HS-5 (cell line): Measurements from ENCODE around the gene BIN2.

Experiments
- DNase-seq: peaks from one replicate; pipeline ENCODE4 v3.0.0-alpha.2; 2012; ENCODE audit warnings: low read depth

The BIN2 gene

DNA sequence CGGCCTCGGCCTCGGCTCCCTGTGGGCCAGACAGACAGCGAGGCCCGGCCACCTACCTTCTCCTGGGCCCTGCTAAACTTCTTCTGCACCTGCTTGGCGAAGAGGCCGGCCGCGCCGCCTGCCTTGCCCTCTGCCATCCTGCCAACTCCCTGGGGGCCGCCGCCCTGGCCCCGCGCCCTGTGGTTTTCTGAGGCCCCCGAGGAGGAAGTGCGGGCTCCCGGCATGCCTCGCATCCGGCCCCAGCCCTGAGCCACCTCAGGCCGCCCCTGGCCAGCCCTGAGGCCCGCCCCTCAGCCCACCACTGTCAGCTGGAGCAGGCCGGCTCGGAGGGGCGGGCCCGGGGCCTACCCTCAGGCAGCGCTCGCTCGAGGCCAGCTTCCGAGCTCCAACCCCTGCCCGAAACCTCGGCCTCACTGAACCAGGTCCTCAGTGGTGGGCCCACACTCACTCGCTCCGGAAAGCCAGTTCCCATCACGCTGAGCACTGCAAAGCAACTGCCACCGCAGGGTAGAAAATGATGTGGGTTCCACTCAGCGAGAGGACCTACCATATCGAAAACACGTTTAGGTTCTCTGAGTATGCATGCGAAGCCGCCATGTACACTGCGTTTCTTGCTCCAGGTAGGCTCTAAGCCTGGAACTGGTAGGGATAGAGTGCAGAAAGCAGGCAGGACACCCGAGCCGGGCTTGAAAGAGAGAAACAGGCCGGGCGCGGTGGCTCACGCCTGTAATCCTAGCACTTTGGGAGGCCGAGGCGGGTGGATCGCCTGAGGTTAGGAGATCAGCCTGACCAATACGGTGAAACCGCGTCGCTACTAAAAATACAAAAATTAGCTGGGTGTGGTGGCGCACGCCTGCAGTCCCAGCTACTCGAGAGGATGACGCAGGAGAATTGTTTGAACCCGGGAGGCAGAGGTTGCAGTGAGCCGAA is at the start of gene BIN2:
Gene BIN2 (minus strand): TSS at position 209 of the 930 bp plus-strand sequence. CDS start 72 bp downstream, at position 137.
- DNase-seq = no peak

DNA sequence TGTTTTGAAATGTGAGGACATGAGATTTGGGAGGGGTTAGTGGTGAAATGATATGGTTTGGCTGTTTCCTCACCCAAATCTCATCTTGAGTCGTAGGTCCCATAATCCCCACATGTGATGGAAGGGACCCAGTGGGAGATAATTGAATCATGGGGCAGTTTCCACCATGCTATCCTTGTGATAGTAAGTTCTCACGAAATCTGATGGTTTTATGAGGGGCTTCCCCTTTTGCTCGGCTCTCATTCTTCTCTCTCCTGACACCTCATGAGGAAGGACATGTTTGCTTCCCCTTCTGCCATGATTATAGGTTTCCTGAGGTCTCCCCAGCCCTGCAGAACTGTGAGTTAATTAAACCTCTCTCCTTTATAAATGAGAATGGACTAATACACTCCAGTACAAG is 49.2 kb upstream of the BIN2 start:
- no peak for DNase-seq

DNA sequence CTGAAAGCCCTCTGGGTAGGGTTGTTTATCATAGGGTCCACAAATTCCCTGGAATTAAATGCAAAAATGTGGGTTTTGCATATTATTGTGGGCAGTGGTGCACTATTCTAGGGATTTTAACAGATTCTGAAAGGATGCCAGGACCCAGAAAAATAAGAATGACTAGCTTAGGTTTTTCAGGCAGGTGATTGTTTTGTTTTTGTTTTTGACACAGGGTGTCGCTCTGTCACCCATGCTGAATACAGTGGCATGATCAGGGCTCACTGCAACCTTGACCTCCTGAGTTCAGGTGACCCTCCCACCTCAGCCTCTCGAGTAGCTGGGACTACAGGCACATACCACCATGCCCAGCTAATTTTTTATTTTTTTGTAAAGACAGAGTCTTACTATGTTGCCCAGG is 48.0 kb upstream of the BIN2 start:
- no peak for DNase-seq

DNA sequence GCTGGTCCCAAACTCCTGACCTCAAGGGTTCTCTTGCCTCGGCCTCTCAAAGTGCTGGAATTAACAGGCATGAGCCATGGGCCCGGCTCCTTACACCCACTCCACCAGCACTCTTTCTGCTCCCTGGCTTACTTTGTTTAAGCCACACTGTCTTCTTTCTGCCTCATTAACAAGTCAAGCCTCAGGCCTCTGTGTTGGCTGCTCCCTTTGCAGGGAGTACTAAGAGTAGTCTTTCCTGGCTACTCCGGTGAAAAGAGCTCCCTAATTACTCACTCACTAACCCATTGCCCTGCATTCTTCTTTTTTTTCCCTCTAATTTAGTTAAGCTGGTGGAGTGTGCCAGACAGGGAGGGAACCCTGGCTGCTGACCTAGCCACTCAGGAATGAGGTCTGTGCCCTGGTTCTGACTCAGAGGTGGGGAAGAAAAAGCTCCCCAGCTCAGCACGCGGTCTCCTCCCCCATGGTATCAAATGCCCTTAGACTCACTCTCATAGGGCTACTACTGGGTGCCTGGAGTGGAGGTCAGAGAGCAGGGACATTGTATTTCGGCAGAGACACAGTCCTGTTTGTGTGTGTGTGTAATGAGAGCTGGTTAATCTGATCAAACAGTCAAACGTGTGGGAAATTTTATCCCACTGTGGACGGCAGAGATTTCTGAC is 47.5 kb upstream of the BIN2 start:
- DNase-seq = peak; percentile 95

DNA sequence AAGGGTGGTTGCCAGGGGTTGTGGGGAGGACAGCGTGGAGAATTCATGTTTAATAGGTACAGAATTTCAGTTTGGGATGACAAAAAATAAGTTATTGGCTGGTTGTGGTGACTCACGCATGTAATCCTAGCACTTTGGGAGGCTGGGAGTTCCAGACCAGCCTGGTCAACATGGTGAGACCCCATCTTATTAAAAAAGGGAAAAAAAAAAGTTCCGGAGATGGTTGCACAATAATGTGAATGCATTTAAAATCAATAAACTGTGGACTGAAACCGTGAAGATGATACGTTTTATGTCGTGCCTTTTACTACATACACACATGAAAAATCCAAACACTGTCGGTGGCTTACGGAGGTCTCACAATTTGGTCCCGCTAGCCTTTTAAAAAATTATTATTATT is 46.7 kb upstream of the BIN2 start:
- no peak for DNase-seq

DNA sequence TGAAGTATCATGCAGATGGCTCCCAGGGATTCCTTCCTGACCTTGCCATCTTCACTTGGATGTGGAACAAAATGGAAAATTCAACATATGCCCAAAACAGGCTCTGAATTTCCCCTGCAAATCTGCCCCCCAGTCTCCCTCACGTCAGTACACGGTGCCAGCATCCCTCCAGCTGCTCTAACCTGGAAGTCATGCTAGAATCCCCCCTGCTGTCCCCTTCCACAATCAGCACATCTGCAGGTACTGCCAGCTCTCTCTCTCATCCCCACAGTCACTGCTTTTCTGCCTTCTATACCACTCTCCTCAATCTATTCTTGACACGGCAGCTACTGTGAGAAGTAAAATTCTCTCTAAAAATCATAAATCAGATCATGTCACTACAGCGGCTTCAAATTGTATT is 45.6 kb upstream of the BIN2 start:
- DNase-seq = no peak

DNA sequence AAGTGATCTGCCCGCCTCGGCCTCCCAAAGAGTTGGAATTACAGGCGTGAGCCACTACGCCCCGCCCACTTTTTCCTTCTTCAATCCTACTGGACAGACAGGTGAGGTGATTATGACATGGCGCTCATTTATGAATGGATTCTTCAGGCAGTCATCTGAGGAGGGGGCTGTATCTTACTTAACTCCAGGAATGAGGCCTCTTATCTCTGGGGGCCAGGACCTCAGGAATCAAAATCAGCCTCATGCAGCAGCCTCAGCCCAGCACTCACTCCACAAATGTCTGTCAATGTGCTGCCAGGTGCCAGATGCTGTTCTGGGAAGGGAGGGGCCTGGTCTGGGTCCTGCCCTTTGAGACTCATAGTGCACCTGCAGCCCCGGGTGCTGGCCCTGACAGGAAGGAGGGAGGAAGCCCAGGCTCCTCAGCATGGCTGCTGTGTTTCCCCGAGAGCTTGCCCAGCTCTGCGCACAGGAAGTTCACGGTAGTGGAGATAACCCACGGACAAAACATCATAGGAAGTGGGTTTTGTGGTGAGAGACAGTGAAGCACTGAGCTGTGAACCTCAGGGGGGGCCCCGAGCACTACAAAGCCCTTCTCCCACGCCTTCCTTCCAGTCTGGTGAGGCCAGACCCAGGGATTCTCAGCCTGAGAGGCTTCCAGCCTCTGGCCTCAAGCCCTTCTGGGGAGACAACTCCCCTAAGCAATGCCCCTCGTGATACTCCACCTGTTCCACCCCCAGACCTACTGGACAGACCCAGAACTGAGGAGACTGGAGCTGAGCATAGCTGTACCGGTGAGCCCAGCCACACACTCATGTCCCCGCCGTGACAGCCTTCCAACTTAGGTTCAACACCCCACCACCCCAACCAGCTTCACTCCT is 44.9 kb upstream of the BIN2 start:
- DNase-seq = no peak

DNA sequence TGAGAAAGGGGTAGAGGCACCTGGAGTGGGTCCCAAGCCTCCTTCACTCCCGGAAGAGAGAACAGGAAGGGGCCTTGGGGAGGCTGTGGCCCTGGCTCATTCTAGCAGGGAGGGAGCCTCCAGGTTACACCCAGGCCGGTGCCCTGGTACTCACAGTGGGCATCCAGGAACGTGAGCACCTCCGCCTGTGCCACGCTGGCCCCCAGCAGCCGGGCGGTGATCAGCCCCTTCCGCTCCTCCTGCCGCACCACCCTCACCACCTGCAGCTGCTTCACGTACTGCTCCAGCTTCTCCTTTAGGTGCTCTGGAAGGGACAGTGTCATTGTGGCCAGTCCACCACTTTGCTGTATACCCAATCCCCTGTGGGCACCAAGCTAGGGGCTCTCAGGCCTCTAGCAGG is 41.3 kb upstream of the BIN2 start:
- DNase-seq = no peak

DNA sequence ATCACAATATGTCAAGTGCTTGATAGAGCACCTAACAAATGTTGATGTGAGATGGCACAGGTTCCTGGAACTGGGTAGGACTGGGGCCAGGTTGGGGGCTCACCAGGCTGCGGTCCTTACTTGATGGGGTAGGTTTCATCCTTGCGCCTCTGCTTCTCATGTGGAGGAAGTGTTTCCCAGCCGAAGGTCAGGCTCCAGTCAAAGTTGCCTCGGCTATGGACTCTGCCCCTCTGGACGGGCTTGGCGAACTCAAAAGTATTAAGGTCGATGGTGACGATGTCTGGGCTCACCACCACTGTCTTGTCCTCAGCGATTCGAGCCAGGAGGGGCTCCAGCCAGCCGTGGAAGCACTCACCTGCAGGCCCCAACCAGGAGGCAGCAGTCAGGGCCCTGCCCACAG is 40.0 kb upstream of the BIN2 start:
- no peak for DNase-seq

DNA sequence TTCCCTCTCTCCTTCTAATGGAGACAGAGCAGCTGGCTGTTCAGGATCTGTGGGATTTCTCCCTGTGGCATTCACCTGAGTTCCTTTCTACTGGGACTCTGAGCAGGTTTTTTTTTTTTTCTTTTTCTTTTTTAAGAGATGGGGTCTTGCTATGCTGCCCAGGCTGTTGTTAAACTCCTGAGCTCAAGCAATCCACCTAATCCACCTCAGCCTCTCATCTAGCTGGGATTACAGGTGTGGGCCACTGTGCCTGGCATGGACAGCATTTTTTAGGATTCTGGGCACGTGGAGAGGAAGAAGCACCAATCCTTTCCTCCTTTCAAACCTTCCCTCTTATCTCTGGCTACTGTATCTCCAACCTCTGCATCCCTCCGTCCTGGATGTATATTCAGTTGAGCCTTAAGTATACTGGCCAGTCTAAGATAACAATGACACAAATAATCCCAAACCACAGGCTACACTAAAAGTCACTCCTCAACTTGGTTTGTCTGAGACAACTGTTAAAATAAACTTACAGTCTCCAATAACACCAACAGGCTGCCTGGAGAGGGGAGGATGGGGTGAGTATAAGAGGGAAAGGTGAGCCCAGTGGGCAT is 38.9 kb upstream of the BIN2 start:
- no peak for DNase-seq

DNA sequence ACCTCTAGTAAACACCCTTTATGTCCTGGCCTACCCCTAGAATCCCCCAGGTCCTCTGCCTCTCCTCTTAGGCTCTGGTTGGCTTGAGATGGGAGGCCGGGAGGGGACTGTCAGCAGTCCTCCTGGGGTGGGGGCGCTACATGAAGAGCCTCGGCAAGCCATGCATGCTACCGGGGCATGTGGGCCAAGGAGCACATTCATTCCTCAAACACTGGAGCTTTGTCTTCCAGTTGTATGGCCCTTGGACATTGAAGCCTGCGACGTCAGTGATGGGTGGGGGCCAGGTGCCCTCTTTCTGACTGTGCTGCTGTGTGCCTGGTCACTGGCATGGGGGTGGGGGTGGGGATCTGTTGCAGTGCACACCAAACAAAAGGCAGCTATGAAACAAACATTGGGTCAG is 38.3 kb upstream of the BIN2 start:
- no peak for DNase-seq

DNA sequence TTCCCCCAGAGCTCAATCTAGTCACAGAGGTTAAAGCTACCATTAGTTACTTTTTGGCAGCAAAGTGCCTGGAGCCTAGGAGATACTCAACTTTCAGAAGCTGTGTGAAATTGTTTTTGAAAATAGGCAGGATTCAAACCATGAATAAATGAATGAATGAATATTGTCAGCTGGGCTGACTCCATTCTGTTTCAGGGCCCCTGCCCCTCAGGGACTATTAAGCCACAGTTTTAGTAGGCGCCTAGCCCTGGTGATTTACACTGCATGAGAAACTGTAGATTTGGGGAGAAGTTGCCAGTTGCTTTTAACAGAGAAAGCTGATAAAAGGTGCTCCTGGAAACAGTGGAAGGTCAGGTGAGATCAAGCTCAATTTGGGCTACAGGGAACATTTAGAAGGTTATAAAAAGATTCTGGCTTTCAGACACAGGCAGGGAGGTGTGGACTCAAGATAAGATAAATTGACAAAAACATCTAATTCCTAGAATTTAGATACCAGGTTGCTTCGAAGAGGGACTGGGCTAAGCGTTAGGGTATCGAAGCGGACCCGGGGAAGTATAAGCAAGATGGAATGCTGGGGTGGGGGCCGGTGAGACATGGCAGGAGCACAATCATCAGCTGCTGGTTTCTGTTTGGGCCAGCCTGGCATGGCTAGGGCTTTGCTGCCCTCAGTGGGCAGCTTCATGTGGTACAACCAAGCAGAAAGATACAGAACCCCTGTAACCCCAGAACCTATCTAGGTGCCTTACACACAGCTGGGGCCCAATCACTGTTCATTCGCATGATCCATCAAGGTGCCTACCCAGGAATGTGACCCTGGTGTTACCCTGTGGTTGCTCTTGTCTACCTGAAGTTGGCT is 37.4 kb upstream of the BIN2 start:
- DNase-seq = no peak

DNA sequence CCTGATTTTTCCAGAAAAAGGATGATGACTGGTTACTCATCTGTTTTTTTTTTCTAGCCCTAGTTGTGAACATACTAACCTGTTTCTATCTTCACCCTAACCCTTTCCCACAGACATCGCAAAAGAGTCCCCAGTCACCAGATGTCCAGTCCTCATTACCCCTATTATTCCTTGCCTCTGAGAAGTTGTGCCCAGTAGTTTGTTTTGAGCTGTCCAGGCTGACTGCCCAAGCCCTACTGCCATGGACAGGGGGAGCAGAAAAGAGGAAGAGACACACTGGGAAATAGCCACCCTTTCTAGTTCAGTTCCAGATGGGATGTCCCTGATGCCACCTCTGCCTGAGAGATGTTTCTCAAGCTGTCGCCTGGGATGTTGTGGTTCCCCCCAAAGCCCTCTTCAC is 36.3 kb upstream of the BIN2 start:
- no peak for DNase-seq

DNA sequence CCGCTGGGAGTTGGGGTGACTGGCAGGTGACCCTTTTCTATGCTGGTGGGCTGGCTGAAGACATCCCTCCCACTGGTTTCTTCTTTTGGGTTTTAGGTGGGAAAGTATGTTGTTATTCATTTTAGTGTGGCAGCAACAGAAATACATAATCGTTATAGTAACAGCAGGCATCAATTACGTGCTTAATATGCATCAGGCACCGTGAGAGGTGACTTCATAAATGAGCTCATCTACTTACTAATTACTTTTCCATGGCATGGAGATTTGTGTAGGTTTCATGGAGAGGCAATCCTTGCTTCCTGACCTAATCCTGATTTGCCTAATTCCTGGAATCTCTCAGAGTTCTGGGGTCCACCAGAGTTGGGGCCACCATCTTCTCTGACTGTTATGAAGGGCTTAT is 35.9 kb upstream of the BIN2 start:
- no peak for DNase-seq

DNA sequence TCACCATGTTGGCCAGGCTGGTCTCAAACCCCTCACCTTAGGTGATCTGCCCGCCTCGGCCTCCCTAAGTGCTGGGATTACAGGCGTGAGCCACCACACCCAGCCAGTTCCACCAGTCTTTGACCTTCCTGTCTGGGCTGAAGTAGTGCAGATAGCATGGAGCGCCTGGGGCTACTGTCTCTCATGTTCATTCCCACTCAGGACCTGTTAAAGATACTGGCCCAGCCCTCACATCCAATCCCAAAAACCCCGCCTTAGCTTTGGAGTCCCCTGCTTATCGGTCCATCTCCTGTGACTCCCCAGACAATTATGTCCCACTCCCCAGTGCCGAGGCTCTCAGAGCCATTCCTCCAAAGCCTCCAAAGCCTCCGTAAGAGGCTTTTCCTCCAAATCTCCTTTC is 34.5 kb upstream of the BIN2 start:
- no peak for DNase-seq

DNA sequence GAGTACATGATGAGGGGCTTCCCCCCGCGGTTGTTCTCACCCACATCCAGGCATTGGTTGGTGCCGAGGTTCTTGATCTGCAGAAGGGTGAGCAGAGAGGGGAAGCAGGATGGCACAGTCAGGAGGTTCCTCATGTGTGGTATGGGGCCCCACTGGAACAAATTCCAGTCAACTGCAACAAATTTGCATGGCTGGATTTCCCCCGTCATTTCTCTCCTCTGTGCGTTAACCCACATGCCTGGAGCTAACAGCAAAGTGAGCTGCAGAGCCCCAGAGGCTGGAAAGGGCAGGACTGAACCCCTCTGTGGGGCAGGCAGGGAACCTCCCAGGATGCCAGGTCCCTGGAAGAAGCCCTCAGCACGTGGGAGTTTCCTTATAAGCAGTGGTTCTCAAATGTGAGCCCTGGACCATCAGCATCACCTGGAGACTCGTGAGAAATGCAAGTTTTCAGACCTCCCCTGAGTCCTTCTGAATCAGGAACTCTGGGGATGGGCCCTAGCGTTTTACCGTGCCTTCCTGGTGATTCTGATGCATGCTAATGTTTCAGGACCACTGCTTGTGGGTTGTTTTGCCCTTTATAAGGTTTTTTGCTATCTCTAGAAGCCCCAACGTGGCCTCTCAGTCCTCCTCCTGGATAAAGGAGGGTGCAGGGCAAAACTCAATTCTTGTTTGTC is 33.5 kb upstream of the BIN2 start:
- no peak for DNase-seq

DNA sequence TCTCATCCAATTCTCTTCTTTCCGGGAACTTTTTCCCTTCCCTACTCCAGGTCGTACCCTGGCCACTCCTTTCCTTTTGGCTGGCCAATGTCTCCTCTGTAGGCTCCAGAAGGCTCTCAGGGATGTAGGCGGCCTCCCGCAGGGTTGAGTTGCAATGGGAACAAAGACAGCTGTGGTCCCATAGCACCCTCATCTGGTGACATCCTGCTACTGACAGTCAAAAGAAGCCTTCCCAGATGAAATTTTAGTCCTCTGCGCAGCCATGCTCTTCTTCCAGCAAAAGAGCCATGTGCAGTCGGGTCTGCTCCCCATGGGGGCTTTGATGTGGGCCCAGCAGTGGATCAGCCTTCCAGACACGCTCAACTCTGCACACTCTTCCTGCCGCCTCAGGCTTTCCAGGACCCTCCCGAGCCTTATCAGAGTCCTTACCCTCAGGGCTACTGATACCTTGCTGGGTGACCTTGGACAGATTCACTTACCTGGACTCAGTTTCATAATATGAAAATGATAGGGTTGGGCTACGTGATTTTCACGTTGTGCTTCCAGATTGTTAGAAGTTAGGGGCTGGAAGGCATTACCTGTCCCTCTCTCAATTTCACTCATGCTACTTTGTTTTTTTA is 28.0 kb upstream of the BIN2 start:
- no peak for DNase-seq

DNA sequence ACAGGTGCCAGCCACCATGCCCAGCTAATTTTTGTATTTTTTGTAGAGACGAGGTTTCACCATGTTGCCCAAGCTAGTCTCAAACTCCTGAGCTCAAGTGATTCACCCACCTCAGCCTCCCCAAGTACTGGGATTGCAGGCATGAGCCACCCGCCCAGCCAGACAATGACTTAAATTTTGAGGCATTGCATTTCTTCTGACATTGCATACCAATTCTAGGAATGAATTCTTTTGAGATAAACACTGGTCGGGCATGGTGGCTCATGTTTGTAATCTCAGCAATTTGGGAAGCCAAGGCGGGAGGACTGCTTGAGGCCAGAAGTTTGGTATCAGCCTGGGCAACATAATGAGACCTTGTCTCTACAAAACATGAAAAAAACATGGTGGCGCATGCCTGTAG is 25.1 kb upstream of the BIN2 start:
- no peak for DNase-seq

DNA sequence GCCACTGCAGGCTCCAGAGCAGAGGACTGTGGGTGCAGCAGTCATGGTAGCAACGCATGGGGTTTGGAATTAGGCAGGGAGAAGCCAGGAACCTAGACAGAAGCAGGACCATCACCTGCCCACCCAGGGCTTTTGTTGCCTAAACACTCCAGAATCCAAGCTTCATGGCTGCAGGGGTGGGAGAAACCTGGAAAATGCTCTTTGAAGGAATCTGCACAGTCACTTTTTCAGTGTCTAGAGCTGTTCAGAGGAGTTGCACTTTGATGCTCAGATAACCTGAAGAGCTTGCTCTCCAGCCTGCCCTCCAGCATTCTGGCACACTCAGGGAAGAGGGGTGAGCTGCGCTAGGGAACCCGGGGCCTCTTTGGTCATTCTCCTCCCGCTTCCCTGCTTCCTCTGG is 24.1 kb upstream of the BIN2 start:
- no peak for DNase-seq

DNA sequence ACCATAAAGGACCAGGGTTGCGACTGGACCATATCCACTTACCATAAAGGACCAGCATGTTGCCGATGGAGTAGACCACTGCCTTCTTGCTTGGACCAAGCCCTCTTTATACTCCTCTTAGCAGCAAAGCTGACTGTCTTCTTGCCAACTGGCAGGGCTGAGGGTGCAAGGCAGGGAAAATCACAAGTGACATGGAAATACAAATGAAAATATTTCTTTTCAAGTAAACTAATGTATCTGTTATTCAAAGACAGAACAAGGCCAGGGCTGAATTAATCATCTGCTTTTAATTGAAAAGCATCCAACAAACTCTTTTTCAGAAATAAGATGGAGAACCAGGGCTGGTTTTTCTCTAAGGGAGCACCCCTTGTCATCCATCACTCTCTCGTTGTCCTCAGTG is 22.6 kb upstream of the BIN2 start, which contains the start of gene CELA1:
Gene CELA1 (minus strand): TSS at position 99 of the 400 bp plus-strand sequence. CDS start 41 bp downstream, at position 58.
- no peak for DNase-seq
